ENCODE measurements around the gene SLC6A11.

- no peak for TF ChIP-seq CTCF (IDR thresholded peaks at IDR 0.05)
- no peak for TF ChIP-seq POLR2A (IDR thresholded peaks at IDR 0.05)
These were observed 40.0 kb downstream of the SLC6A11 start for GRCh38 chr3:10855871-10856662.

All from lower leg skin (tissue), 3 donors.